Measurements from ENCODE around the gene ROCK2.

Gene ROCK2

GRCh38 chr2:11200651-11201050 is 143.8 kb downstream of the ROCK2 start:
- in situ Hi-C loops (cut with MboI; ENCODE audit: low sequenced_read_pairs), result no loop called here
- Histone ChIP-seq H3K4me1 (peaks cover 3% of the 10 kb centered on the region; the same call in 1 of the 2 replicates), H3K36me3 (replicated peaks) (peaks cover 22% of the 10 kb centered on the region), H3K27me3 (ENCODE audit: low read depth) (no peaks in the 10 kb centered on the region), H3K9me3 (no peaks in the 10 kb centered on the region), H3K4me3 (no peak overlapping the region)
- DNase-seq (ENCODE audit: low spot score in 2 of 2), result no peak

DNA sequence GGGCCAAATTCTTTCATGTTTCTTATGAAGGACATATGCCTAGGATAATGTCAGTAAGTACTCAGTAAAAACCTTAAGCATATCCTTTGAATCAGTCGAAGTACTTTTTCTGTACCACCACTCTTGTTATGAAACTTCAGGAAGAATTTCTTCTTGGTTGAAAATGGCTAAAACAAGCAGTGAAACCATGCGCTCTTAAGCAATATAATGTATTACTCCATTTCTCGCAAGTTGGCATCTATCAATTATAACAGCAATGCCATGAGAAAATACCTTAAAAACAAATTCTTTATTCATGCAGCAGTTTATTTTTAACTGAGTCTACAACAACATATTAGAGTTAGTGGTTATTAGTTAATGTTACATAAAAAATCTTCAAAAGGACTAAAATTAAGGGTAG is 148.2 kb downstream of the ROCK2 start:
- Histone ChIP-seq H3K4me3 (no peak overlapping the region), H3K9me3 (no peaks in the 10 kb centered on the region), H3K36me3 (replicated peaks) (peaks cover 37% of the 10 kb centered on the region), H3K4me1 (peaks cover 12% of the 10 kb centered on the region), H3K27me3 (ENCODE audit: low read depth) (no peaks in the 10 kb centered on the region)
- DNase-seq (ENCODE audit: low spot score in 2 of 2), result no peak
- in situ Hi-C loops (cut with MboI; ENCODE audit: low sequenced_read_pairs), result no loop called here

DNA sequence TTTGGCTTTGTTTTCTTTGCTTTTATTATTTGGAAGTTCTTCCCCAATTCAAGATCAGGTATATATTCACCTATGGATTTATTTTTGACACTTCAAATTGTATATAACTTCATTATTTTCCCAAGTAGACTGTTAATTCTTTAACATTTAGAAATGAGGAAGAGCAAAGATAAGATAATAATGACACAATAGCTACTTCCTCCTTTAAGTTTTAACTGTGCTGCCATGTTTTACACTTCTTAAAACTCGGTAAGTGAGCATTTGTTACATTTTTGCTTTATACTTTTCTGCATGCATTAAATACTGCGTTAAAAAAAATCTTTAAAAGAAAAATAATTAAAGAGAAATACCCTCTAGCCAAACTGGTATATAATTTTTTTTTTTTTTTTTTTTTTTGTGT is 156.7 kb downstream of the ROCK2 start:
- Histone ChIP-seq H3K4me1 (peaks cover 3% of the 10 kb centered on the region), H3K9me3 (no peaks in the 10 kb centered on the region), H3K36me3 (replicated peaks) (peaks cover 21% of the 10 kb centered on the region), H3K4me3 (no peak overlapping the region), H3K27me3 (ENCODE audit: low read depth) (no peaks in the 10 kb centered on the region)
- DNase-seq (ENCODE audit: low spot score in 2 of 2), result no peak
- in situ Hi-C loops (cut with MboI; ENCODE audit: low sequenced_read_pairs), result no loop called here

DNA sequence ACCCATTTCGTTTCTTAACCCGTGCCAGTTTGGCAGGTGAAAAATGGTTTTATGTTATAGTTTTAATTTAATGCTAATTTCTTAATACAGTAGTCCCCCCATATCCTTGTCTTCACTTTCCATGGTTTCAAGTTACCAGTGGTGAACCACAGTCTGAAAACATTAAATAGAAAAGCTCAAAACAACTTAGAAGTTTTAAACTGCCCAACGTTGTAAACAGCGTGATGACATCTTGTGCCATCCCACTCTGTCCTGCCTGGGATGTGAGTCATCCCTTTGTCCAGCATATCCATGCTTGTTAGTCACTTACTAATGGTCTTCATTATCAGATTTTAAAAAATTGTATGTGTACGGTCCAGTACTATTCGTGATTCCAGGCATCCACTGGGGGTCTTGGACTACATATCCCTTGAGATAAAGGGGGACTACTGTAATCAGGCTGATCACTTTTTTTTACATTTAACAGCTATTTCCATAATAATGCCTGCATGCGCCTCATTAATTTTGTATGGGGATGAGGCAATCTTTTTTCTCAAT is 157.3 kb downstream of the ROCK2 start:
- H3K9me3 ChIP-seq, result no peaks in the 10 kb centered on the region
- H3K4me1 ChIP-seq, result no peaks in the 10 kb centered on the region
- H3K4me3 ChIP-seq, result no peak overlapping the region
- in situ Hi-C loops (cut with MboI; ENCODE audit: low sequenced_read_pairs), result no loop called here
- no peak for DNase-seq (ENCODE audit: low spot score in 2 of 2)
- H3K27me3 ChIP-seq (ENCODE audit: low read depth), result no peaks in the 10 kb centered on the region
- H3K36me3 ChIP-seq (replicated peaks), result peaks cover 16% of the 10 kb centered on the region

- DNase-seq (ENCODE audit: low spot score in 2 of 2), result no peak
- H3K36me3 ChIP-seq (replicated peaks), result peaks cover 9% of the 10 kb centered on the region
Observed at GRCh38 chr2:11186145-11186544, 158.3 kb downstream of the ROCK2 start.

GRCh38 chr2:11182951-11183350 is 161.5 kb downstream of the ROCK2 start:
- Histone ChIP-seq H3K9me3 (no peaks in the 10 kb centered on the region), H3K27me3 (ENCODE audit: low read depth) (no peaks in the 10 kb centered on the region), H3K36me3 (replicated peaks) (no peaks in the 10 kb centered on the region; the same call in none of the 2 replicates), H3K4me3 (no peak overlapping the region), H3K4me1 (no peaks in the 10 kb centered on the region)
- no peak for DNase-seq (ENCODE audit: low spot score in 2 of 2)
- in situ Hi-C loops (cut with MboI; ENCODE audit: low sequenced_read_pairs), result no loop called here

More at GRCh38 chr2:11186145-11186544, 158.3 kb downstream of the ROCK2 start:
- no peak overlapping the region for H3K4me3 ChIP-seq
- H3K9me3 ChIP-seq, result no peaks in the 10 kb centered on the region
- H3K27me3 ChIP-seq (ENCODE audit: low read depth), result no peaks in the 10 kb centered on the region
- in situ Hi-C loops (cut with MboI; ENCODE audit: low sequenced_read_pairs), result no loop called here
- no peaks in the 10 kb centered on the region for H3K4me1 ChIP-seq

- no peaks in the 10 kb centered on the region for H3K9me3 ChIP-seq
- H3K27me3 ChIP-seq (ENCODE audit: low read depth), result no peaks in the 10 kb centered on the region
- no peak overlapping the region for H3K4me3 ChIP-seq
- in situ Hi-C loops (cut with MboI; ENCODE audit: low sequenced_read_pairs), result no loop called here
- H3K4me1 ChIP-seq, result no peaks in the 10 kb centered on the region
- no peak for DNase-seq (ENCODE audit: low spot score in 2 of 2)
- no peaks in the 10 kb centered on the region; the same call in none of the 2 replicates for H3K36me3 ChIP-seq (replicated peaks)
Observed at GRCh38 chr2:11180653-11181052, 163.8 kb downstream of the ROCK2 start.

DNA sequence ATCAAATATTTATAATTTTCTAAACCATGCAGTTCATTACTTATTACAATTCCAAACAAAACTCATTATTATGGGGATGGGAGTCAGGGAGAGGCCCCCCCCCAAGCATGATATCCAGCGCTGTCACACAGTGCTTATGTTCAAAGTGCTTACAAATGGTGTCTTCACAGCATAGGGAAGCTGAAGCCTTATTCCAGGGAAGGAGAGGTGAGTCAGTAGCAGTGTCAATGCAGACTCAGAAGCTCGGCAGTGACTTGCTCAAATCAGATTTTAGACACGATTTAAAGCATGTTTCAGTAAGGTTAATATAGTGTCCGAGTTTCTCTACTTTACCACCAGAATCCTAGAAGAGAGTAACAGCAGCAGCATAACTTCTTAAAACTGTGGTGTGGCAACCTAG is 164.5 kb downstream of the ROCK2 start:
- in situ Hi-C loops (cut with MboI; ENCODE audit: low sequenced_read_pairs), result no loop called here
- Histone ChIP-seq H3K4me1 (no peaks in the 10 kb centered on the region), H3K4me3 (no peak overlapping the region), H3K9me3 (no peaks in the 10 kb centered on the region), H3K36me3 (replicated peaks) (no peaks in the 10 kb centered on the region; the same call in none of the 2 replicates), H3K27me3 (ENCODE audit: low read depth) (no peaks in the 10 kb centered on the region)
- no peak for DNase-seq (ENCODE audit: low spot score in 2 of 2)

GRCh38 chr2:11179196-11179595 is 165.2 kb downstream of the ROCK2 start:
- in situ Hi-C loops (cut with MboI; ENCODE audit: low sequenced_read_pairs), result no loop called here
- no peak overlapping the region for H3K4me3 ChIP-seq
- H3K27me3 ChIP-seq (ENCODE audit: low read depth), result no peaks in the 10 kb centered on the region
- no peaks in the 10 kb centered on the region; the same call in none of the 2 replicates for H3K36me3 ChIP-seq (replicated peaks)
- H3K9me3 ChIP-seq, result no peaks in the 10 kb centered on the region
- DNase-seq (ENCODE audit: low spot score in 2 of 2), result no peak
- no peaks in the 10 kb centered on the region for H3K4me1 ChIP-seq

- DNase-seq (ENCODE audit: low spot score in 2 of 2), result no peak
- Histone ChIP-seq H3K36me3 (replicated peaks) (no peaks in the 10 kb centered on the region; the same call in none of the 2 replicates), H3K4me3 (no peak overlapping the region), H3K4me1 (no peaks in the 10 kb centered on the region), H3K27me3 (ENCODE audit: low read depth) (no peaks in the 10 kb centered on the region), H3K9me3 (no peaks in the 10 kb centered on the region)
- in situ Hi-C loops (cut with MboI; ENCODE audit: low sequenced_read_pairs), result no loop called here
Observed at GRCh38 chr2:11177871-11178690, 166.4 kb downstream of the ROCK2 start.

- Histone ChIP-seq H3K4me1 (no peaks in the 10 kb centered on the region), H3K36me3 (replicated peaks) (no peaks in the 10 kb centered on the region; the same call in 1 of the 2 replicates), H3K27me3 (ENCODE audit: low read depth) (no peaks in the 10 kb centered on the region), H3K9me3 (no peaks in the 10 kb centered on the region), H3K4me3 (no peak overlapping the region)
- no peak for DNase-seq (ENCODE audit: low spot score in 2 of 2)
- in situ Hi-C loops (cut with MboI; ENCODE audit: low sequenced_read_pairs), result no loop called here
Observed at GRCh38 chr2:11175293-11175795, 169.1 kb downstream of the ROCK2 start.

DNA sequence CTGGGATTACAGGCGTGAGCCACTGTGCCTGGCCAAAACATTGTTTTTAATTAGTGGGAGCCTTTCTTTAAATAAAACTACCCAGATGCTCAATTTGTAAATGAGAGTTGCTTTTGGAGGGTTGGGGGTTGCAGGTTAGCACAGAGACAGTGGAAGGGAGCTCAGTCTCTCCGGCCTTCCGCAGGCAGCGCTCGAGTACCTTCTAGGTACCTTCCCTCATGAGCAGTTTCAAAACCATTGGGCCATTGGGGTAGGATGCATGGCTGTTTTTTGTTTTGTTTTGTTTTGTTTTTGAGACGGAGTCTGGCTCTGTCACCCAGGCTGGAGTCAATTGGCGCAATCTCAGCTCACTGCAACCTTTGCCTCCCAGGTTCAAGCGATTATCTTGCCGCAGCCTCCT is 170.2 kb downstream of the ROCK2 start:
- in situ Hi-C loops (cut with MboI; ENCODE audit: low sequenced_read_pairs), result no loop called here
- no peaks in the 10 kb centered on the region for H3K4me1 ChIP-seq
- H3K36me3 ChIP-seq (replicated peaks), result no peaks in the 10 kb centered on the region
- H3K9me3 ChIP-seq, result no peaks in the 10 kb centered on the region
- H3K27me3 ChIP-seq (ENCODE audit: low read depth), result no peaks in the 10 kb centered on the region
- no peak overlapping the region for H3K4me3 ChIP-seq
- no peak for DNase-seq (ENCODE audit: low spot score in 2 of 2)

DNA sequence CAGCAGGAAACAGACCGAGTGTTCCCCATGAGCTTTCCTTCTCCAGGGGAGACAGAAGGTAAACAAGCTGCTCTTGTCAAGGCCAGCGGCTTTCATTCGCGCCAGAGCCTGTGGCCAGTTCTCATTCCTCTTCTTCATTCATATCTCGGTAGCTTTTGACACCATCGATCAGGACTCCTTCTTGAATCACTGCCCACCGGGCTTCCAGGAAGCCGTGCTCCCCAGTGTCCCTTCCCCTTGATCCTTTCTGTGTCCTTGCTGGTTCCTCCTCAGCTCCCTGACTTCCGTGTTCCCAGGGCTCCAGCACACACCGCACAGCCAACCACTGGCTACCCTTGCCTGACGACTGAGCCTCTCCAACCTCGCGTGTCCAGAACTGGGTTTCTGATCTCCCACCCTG is 175.1 kb downstream of the ROCK2 start:
- no peaks in the 10 kb centered on the region for H3K27me3 ChIP-seq (ENCODE audit: low read depth)
- no peaks in the 10 kb centered on the region for H3K9me3 ChIP-seq
- H3K4me1 ChIP-seq, result no peaks in the 10 kb centered on the region
- no peaks in the 10 kb centered on the region for H3K36me3 ChIP-seq (replicated peaks)
- no peak for DNase-seq (ENCODE audit: low spot score in 2 of 2)
- no peak overlapping the region for H3K4me3 ChIP-seq
- in situ Hi-C loops (cut with MboI; ENCODE audit: low sequenced_read_pairs), result no loop called here

- Histone ChIP-seq H3K27me3 (ENCODE audit: low read depth) (no peaks in the 10 kb centered on the region), H3K4me1 (no peaks in the 10 kb centered on the region), H3K36me3 (replicated peaks) (no peaks in the 10 kb centered on the region), H3K4me3 (no peak overlapping the region), H3K9me3 (no peaks in the 10 kb centered on the region)
- in situ Hi-C loops (cut with MboI; ENCODE audit: low sequenced_read_pairs), result no loop called here
- DNase-seq (ENCODE audit: low spot score in 2 of 2), result no peak
Observed at GRCh38 chr2:11168488-11168887, 175.9 kb downstream of the ROCK2 start.

All from HAP-1 (cell line).